Fibroblast of the aortic adventitia (primary cell): Measurements from ENCODE around the gene NCAPH2. TPM values are rescaled to one million over a fixed set of nuclear protein-coding genes. Genes with fewer than 3 reads are reported as not detected.

Source experiments
- DNase-seq: peaks from one replicate; pipeline ENCODE4 v3.0.0-alpha.2; 2010; ENCODE audit warnings: low read depth
- H3K4me3 ChIP-seq: 2 replicates; pipeline ENCODE4 v1.5.1; 2011; ENCODE audit warnings: low read depth, mild to moderate bottlenecking, control low read depth, low read length, moderate library complexity
- total RNA-seq: library from RNA; depleted of rRNA; stranded (reverse); fragments of >200 nt; gene quantifications from 2 replicates; pipeline ENCODE4 v1.2.3, GENCODE V29; 2012; ENCODE audit warnings: low replicate concordance
- TF ChIP-seq, protein P1 (sequence below): IDR thresholded peaks from 2 replicates; pipeline ENCODE4 v1.5.1; 2011; ENCODE audit warnings: mild to moderate bottlenecking, low read length, control low read depth, inconsistent platforms; ENCODE audit not compliant: insufficient read depth

NCAPH2 gene
- total RNA-seq, 1 donor: 49.1 TPM

DNA sequence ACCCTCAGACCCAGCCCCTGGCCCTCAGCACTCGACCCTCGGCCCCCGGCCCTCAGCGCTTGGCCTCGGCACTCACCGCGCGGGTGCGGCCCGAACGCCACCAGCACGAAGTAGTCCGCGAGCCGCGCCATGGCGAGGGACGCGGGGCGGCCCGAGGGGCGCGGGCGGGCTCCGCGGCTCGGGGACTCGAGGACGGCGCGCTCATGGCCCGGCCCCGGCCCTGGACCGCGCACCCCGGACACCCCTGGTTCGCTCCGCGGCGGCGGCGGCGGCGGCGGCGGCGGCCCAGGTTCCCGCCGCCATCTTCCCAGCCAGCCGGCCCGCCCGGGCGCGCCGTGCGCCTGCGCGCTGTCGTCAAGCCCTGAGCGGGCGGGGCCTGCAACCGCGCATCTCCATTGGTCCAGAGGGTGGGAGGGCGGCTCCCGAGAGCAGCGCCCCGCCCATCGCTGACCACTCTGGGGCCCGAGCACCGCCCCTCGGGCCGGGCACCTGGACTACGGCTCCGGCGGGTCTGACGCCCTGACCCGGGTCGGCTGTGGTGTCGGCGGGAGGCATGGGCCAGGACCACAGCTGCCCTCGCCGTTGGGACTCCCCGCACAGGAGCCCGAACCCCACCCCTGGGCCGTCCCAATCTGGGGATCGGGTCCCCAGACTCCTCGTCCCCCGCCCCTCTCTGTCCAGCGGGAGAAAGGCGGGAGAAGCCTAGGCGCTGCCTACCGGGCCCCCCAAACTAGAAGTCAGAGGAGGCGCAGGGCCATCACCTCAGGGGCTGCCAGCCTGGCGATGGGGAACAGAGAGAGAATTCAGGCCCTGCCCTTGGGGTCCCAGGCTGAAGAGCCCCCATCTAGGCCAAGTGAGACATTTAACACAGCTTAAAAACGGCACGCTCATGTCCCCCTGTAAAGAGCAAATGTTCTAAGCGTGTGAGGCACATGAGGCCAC lies 33.0 kb upstream of the NCAPH2 start, which contains the start of gene SBF1:
SBF1 (minus strand) TSS at position 326 of the 942 bp plus-strand sequence; CDS start at position 131, 195 bp downstream.
- DNase-seq: peak; percentile 82
- peak within 1 kb of the TSS; percentile 74 for H3K4me3 ChIP-seq
- TF ChIP-seq, protein P1, sequence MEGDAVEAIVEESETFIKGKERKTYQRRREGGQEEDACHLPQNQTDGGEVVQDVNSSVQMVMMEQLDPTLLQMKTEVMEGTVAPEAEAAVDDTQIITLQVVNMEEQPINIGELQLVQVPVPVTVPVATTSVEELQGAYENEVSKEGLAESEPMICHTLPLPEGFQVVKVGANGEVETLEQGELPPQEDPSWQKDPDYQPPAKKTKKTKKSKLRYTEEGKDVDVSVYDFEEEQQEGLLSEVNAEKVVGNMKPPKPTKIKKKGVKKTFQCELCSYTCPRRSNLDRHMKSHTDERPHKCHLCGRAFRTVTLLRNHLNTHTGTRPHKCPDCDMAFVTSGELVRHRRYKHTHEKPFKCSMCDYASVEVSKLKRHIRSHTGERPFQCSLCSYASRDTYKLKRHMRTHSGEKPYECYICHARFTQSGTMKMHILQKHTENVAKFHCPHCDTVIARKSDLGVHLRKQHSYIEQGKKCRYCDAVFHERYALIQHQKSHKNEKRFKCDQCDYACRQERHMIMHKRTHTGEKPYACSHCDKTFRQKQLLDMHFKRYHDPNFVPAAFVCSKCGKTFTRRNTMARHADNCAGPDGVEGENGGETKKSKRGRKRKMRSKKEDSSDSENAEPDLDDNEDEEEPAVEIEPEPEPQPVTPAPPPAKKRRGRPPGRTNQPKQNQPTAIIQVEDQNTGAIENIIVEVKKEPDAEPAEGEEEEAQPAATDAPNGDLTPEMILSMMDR: no peak

DNA sequence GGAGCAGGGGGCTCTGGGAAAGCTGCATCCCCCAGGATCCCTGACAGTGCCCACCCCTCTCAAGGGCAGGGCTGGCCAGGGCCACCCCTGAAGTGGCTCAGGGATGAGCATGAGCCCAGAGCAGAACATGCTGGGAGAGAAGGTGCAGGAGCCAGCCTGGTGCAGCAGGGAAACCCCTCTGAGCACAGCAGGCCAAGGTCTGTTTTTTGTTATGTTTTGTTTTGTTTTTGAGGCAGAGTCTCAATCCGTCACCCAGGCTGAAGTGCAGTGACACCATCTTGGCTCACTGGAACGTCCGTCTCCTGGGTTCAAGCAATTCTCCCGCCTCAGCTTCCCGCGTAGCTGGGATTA lies 32.4 kb upstream of the NCAPH2 start:
- TF ChIP-seq, protein P1: no peak

DNA sequence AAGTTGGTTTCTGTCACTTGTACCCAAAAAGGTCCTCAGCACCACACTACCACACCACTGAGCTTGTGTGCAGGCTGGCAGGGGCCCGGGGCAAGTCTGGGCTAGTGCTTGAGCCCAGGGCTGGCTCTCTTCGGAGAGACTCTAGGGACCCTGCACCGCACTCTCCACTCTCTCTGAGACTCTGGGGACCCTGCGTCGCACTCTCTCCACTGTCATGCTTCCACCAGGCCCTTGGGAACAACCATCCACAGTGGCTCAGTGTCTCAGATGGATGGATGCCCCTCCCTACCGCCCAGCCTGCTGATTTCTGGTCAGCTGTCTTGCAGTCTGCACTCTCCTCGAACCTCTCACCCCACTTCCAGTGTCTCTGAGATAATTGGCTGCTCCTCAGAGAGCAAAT lies 31.2 kb upstream of the NCAPH2 start:
- no peak overlapping the region for H3K4me3 ChIP-seq
- TF ChIP-seq, protein P1: no peak
- DNase-seq: no peak

More for the DNA sequence above, 32.4 kb upstream of the NCAPH2 start:
- H3K4me3 ChIP-seq: no peak overlapping the region
- no peak for DNase-seq

DNA sequence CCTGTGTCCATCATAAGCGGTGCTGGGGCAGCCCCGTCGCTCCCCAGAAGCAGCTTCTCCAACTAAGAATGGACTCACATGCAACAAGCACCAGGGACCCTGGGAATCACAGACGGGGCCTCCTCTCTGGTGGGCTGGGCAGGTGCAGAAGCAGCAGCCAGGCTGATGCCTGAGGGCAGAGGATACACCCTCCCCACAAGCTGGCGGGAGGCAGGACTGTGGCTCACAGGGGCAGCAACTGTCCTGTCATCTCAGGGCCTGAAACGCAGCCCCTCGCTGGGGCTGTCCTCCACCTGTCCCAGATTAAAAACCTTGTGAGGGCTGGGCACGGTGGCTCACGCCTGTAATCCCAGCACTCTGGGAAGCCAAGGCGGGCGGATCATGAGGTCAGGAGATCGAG lies 30.1 kb upstream of the NCAPH2 start:
- no peak for DNase-seq
- H3K4me3 ChIP-seq: no peak overlapping the region
- TF ChIP-seq, protein P1: no peak

DNA sequence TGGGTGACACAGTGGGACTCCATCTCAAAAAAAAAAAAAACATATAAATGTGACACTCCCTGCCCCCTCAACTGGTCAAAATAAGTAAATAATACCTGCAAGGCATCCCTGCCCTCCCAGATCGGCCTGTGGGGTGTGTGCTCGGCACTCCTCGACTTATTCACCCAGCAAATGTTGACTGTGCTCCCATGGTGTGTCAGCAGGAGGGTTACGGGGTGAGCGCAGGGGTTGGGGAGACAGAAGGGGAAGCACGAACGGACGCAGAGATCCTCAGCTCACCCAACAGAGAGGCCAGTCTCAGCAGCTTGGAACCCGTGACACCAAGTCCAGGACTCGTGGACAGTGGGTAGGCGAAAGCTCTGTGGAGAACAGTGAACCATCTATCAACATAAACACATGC lies 28.3 kb upstream of the NCAPH2 start:
- no peak overlapping the region for H3K4me3 ChIP-seq
- no peak for DNase-seq
- TF ChIP-seq, protein P1: no peak

DNA sequence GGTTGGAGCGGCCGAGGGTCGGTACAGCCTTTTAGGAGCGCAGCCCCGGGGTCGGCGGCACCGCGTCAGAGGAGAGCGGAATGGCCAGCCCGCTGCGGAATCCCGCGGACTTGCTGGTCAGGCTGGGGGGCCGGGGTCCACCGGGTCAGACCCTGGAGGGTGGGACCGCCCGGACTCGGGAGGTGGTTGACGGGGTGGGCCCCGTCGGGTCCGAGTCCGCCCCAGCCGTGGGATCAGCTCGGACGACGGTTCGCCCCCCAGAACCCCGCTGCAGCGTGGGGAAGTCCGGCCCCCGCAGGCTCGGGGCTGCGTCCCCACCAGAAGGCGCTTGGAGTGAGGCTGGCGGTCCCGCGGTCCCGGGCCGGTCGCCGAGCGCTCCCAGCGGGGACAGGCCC lies 27.0 kb upstream of the NCAPH2 start:
- no peak for DNase-seq
- H3K4me3 ChIP-seq: peak overlapping the region; percentile 83
- TF ChIP-seq, protein P1: no peak
